GM21723 (cell line): ENCODE measurements around the gene DUXA.

Experiments used
- ATAC-seq: cut with Tn5 transposase; IDR thresholded peaks from one replicate; pipeline ENCODE4 v1.9.1; 2021; ENCODE audit warnings: mild to moderate bottlenecking, moderate library complexity; ENCODE audit not compliant: unreplicated experiment

Gene DUXA

GRCh38 chr19:57106722-57107235 lies 60.5 kb downstream of the DUXA start:
- ATAC-seq = no peak

- ATAC-seq = no peak
These were observed 61.1 kb downstream of the DUXA start for GRCh38 chr19:57105976-57106721.
